CD14-positive monocyte (primary cell): ENCODE results near the gene HCRTR1. TPM values are rescaled to one million over a fixed set of nuclear protein-coding genes. Genes with fewer than 3 reads are reported as not detected.

Source experiments
- DNase-seq, 3 donors: peaks; one replicate each; pipeline ENCODE4 v3.0.0-alpha.2; 2011 to 2022
- H2AFZ ChIP-seq: 2 replicates; pipeline ENCODE4 v1.6.0; 2012; ENCODE audit warnings: mild to moderate bottlenecking, low read depth, low read length, inconsistent platforms; ENCODE audit not compliant: insufficient read depth, poor library complexity, severe bottlenecking
- H3K27ac ChIP-seq, 2 donors: 1 replicate in 1 of 2; 2 replicates in 1 of 2; pipeline ENCODE4 v1.5.1; 2012 to 2013; ENCODE audit warnings: low read length in 2 of 2, control low read depth in 1 of 2, inconsistent platforms in 1 of 2, low read depth in 1 of 2, mild to moderate bottlenecking in 1 of 2
- H3K27me3 ChIP-seq, 2 donors: one replicate each; pipeline versions ENCODE4 v1.6.0 to v1.6.1; 2011 to 2013; ENCODE audit warnings: low read length in 2 of 2; ENCODE audit not compliant: control insufficient read depth in 2 of 2, insufficient read depth in 2 of 2
- H3K36me3 ChIP-seq, 2 donors: replicated peaks in 1 of 2; 1 replicate in 1 of 2; 2 replicates in 1 of 2; pipeline versions ENCODE4 v1.5.1 to v1.6.1; 2012 to 2013; ENCODE audit warnings: low read length in 2 of 2, control low read depth in 1 of 2, inconsistent platforms in 1 of 2, mild to moderate bottlenecking in 1 of 2; ENCODE audit not compliant: insufficient read depth in 2 of 2, control insufficient read depth in 1 of 2
- H3K4me1 ChIP-seq, 2 donors: 1 replicate in 1 of 2; 2 replicates in 1 of 2; pipeline versions ENCODE4 v1.5.1 to v1.6.1; 2012 to 2013; ENCODE audit warnings: low read length in 2 of 2, control low read depth in 1 of 2, inconsistent platforms in 1 of 2, mild to moderate bottlenecking in 1 of 2, moderate library complexity in 1 of 2; ENCODE audit not compliant: insufficient read depth in 2 of 2, control insufficient read depth in 1 of 2
- H3K4me2 ChIP-seq: replicated peaks from 2 replicates; pipeline ENCODE3; 2012; ENCODE audit warnings: low read length, moderate library complexity, mild to moderate bottlenecking; ENCODE audit not compliant: poor library complexity, severe bottlenecking; ENCODE audit errors: extremely low read depth
- H3K4me3 ChIP-seq, 3 experiments: fragments of 200-600 bp in 1 of 3; sonication (generic) in 1 of 3; replicated peaks in 1 of 3; 1 replicate in 2 of 3; 2 replicates in 1 of 3; pipeline ENCODE4 v1.5.1; 2011 to 2013; ENCODE audit warnings: low read length in 3 of 3, mild to moderate bottlenecking in 3 of 3, control low read depth in 2 of 3, low read depth in 2 of 3, inconsistent platforms in 1 of 3, moderate library complexity in 1 of 3
- H3K79me2 ChIP-seq: 2 replicates; pipeline ENCODE4 v1.6.0; 2012; ENCODE audit warnings: mild to moderate bottlenecking, control low read depth, inconsistent platforms, low read length, moderate library complexity; ENCODE audit not compliant: insufficient read depth
- H3K9ac ChIP-seq: 2 replicates; pipeline ENCODE4 v1.6.0; 2017; ENCODE audit warnings: low read length, mild to moderate bottlenecking; ENCODE audit not compliant: insufficient read depth, poor library complexity, severe bottlenecking
- H3K9me3 ChIP-seq, 2 donors: replicated peaks in 1 of 2; 1 replicate in 1 of 2; 2 replicates in 1 of 2; pipeline versions ENCODE4 v1.5.1 to v1.6.1; 2012 to 2013; ENCODE audit warnings: low read length in 2 of 2, control low read depth in 1 of 2; ENCODE audit not compliant: control insufficient read depth in 1 of 2, insufficient read depth in 1 of 2
- H4K20me1 ChIP-seq: 2 replicates; pipeline ENCODE4 v1.6.0; 2012; ENCODE audit warnings: mild to moderate bottlenecking, low read length, control low read depth, moderate library complexity; ENCODE audit not compliant: insufficient read depth
- H3K27ac Mint-ChIP-seq, 7 donors: one replicate each; pipeline ENCODE4 v1.8.0; 2020; ENCODE audit warnings: mild to moderate bottlenecking in 7 of 7, mixed read lengths in 7 of 7, moderate library complexity in 6 of 7, inconsistent platforms in 2 of 7
- H3K27me3 Mint-ChIP-seq, 3 donors: one replicate each; pipeline ENCODE4 v1.8.0; 2021 to 2022; ENCODE audit warnings: low read depth in 3 of 3, mild to moderate bottlenecking in 3 of 3, mixed read lengths in 3 of 3, moderate library complexity in 3 of 3, inconsistent platforms in 1 of 3
- H3K36me3 Mint-ChIP-seq, 2 donors: one replicate each; pipeline ENCODE4 v1.8.0; 2020; ENCODE audit warnings: mixed read lengths in 2 of 2, inconsistent platforms in 1 of 2, mild to moderate bottlenecking in 1 of 2
- H3K4me1 Mint-ChIP-seq: one replicate; pipeline ENCODE4 v1.8.0; 2020; ENCODE audit warnings: mild to moderate bottlenecking, mixed read lengths
- H3K4me3 Mint-ChIP-seq, 2 donors: one replicate each; pipeline ENCODE4 v1.8.0; 2020; ENCODE audit warnings: mild to moderate bottlenecking in 2 of 2, mixed read lengths in 2 of 2, moderate library complexity in 1 of 2
- H3K9me3 Mint-ChIP-seq, 7 donors: one replicate each; pipeline ENCODE4 v1.8.0; 2020 to 2022; ENCODE audit warnings: mixed read lengths in 7 of 7, mild to moderate bottlenecking in 6 of 7, moderate library complexity in 6 of 7, inconsistent platforms in 2 of 7
- CTCF ChIP-seq: fragments of 200-600 bp; IDR thresholded peaks from one replicate; pipeline ENCODE4 v1.8.0; 2022; ENCODE audit warnings: antibody characterized with exemption, mild to moderate bottlenecking
- WGBS: methylation state at CpG from one replicate; pipeline ENCODE4 v1.1.5; 2013; ENCODE audit warnings: missing lambda C conversion rate; ENCODE audit not compliant: insufficient coverage; 5-methylcytosine and 5-hydroxymethylcytosine counted together
- intact Hi-C, 2 donors: fragments of 100-400 bp; cut with micrococcal nuclease; formaldehyde crosslinking; loops; one replicate each; pipeline versions ENCODE4 v1.15.0 to v1.15.1; 2023
- polyA plus RNA-seq, 3 donors: library from polyadenylated mRNA; depleted of rRNA in 1 of 3; unstranded in 2 of 3; stranded (reverse) in 1 of 3; fragments of 300-500 nt in 2 of 3; fragments of >200 nt in 1 of 3; fragmentation: Illumina TruSeq in 2 of 3; gene quantifications; 1 replicate in 2 of 3; 2 replicates in 1 of 3; pipeline ENCODE4 v1.2.3, GENCODE V29; 2012 to 2021

HCRTR1 gene
- polyA plus RNA-seq, 3 donors, result not detected

GRCh38 chr1:31640179-31640578 lies 22.7 kb downstream of the HCRTR1 start:
- peaks cover 12 to 18% of the 10 kb centered on the region in 2 donors for H3K36me3 Mint-ChIP-seq
- Histone ChIP-seq H3K36me3 (peaks cover 1 to 5% of the 10 kb centered on the region in 2 donors), H3K4me3 (no peak overlapping the region), H4K20me1 (peaks cover 31% of the 10 kb centered on the region), H3K27me3 (no peaks in the 10 kb centered on the region), H3K4me2 (no peak overlapping the region), H3K79me2 (peaks cover 83% of the 10 kb centered on the region), H3K27ac (peak overlapping the region; percentile 39 to 82), H3K9ac (peak overlapping the region; percentile 23), H3K4me1 (peaks cover 36 to 40% of the 10 kb centered on the region in 2 donors), H2AFZ (no peak overlapping the region), H3K9me3 (no peaks in the 10 kb centered on the region)
- no peak for DNase-seq
- H3K4me3 Mint-ChIP-seq, result no peak overlapping the region
- no peaks in the 10 kb centered on the region for H3K27me3 Mint-ChIP-seq
- no peak for TF ChIP-seq CTCF
- no peaks in the 10 kb centered on the region for H3K9me3 Mint-ChIP-seq
- H3K27ac Mint-ChIP-seq, result no peak overlapping the region
- peaks cover 18% of the 10 kb centered on the region for H3K4me1 Mint-ChIP-seq
- intact Hi-C loops, result loop anchor here in 1 of 2 donors (5.0 kb wide), 1 partner anchor 33 kb away; no protein-coding TSS in a partner anchor

- TF ChIP-seq CTCF, result no peak
- Mint-ChIP-seq H3K4me3 (no peak overlapping the region), H3K36me3 (peaks cover 7 to 18% of the 10 kb centered on the region in 2 donors), H3K9me3 (no peaks in the 10 kb centered on the region), H3K4me1 (peaks cover 25% of the 10 kb centered on the region), H3K27ac (no peak overlapping the region), H3K27me3 (no peaks in the 10 kb centered on the region)
- H4K20me1 ChIP-seq, result peaks cover 23% of the 10 kb centered on the region
- H3K27ac ChIP-seq, result peak overlapping the region in 1 of 2 donors; percentile 82
- no peaks in the 10 kb centered on the region for H3K36me3 ChIP-seq
- DNase-seq, result no peak
- H3K9ac ChIP-seq, result no peak overlapping the region
- H3K79me2 ChIP-seq, result peaks cover 76% of the 10 kb centered on the region
- H3K9me3 ChIP-seq, result no peaks in the 10 kb centered on the region
- WGBS, result 100% methylated on average over 4 of the region's 4 CpGs
- no peak overlapping the region for H2AFZ ChIP-seq
- intact Hi-C loops, result loop anchor here in 1 of 2 donors (5.0 kb wide), 1 partner anchor 34 kb away; no protein-coding TSS in a partner anchor
- H3K27me3 ChIP-seq, result no peaks in the 10 kb centered on the region
- H3K4me1 ChIP-seq, result peaks cover 42 to 47% of the 10 kb centered on the region in 2 donors
- no peak overlapping the region for H3K4me3 ChIP-seq
- H3K4me2 ChIP-seq, result no peak overlapping the region
Measured at GRCh38 chr1:31640964-31641363, 23.5 kb downstream of the HCRTR1 start.
